A549 (cell line): Measurements from ENCODE around the gene PCDHA1. TPM values are rescaled to one million over a fixed set of nuclear protein-coding genes. Genes with fewer than 3 reads are reported as not detected.

Experiments used
- ATAC-seq, 2 experiments: fragments of 200-7000 bp in 1 of 2; fragments of >200 bp in 1 of 2; cut with Nextera tagmentation in 1 of 2; cut with Tn5 transposase in 1 of 2; 3 replicates each; pipeline versions ENCODE4 v1.8.0 to v1.9.1; 2018 to 2020; ENCODE audit warnings: mild to moderate bottlenecking in 1 of 2, moderate library complexity in 1 of 2
- CTCF ChIA-PET: fragments of 300-600 bp; sonication (Branson Sonifier 250); formaldehyde crosslinking; extraction: SDS; loops from one replicate; lab custom pipeline; 2021; ENCODE audit warnings: antibody characterized with exemption, inconsistent platforms; lab: Yijun Ruan, JAX
- POLR2A ChIA-PET: fragments of 350-600 bp; formaldehyde crosslinking; extraction: SDS; loops from one replicate; lab custom pipeline; 2021; ENCODE audit warnings: antibody characterized with exemption, inconsistent platforms; lab: Yijun Ruan, JAX
- DNase-seq, 2 experiments: peaks; one replicate each; pipeline versions ENCODE4 v3.0.0 to v3.0.0-alpha.2; 2011 to 2016; ENCODE audit warnings: low read depth in 1 of 2, low spot score in 1 of 2
- FAIRE-seq: peaks from 2 replicates; lab custom pipeline; 2011; peaks lifted over from hg19 to GRCh38; lab: Jason Lieb, UNC
- H3K27ac ChIP-seq, 2 experiments: fragments of >200 bp; sonication (Bioruptor Twin); formaldehyde crosslinking; 3 replicates each; pipeline ENCODE4 v1.5.1; 2016 to 2017
- H3K4me1 ChIP-seq: fragments of >200 bp; sonication (Bioruptor Twin); formaldehyde crosslinking; 3 replicates; pipeline ENCODE4 v1.6.1; 2016
- H3K4me2 ChIP-seq: fragments of >200 bp; sonication (Bioruptor Twin); formaldehyde crosslinking; 3 replicates; pipeline ENCODE4 v1.6.1; 2016
- H3K4me3 ChIP-seq: fragments of >200 bp; sonication (Bioruptor Twin); formaldehyde crosslinking; 3 replicates; pipeline ENCODE4 v1.5.1; 2016
- H3K9me3 ChIP-seq: fragments of >200 bp; sonication (Bioruptor Twin); formaldehyde crosslinking; 3 replicates; pipeline ENCODE4 v1.6.1; 2016
- BCL3 ChIP-seq: fragments of >200 bp; sonication (Bioruptor Twin); formaldehyde crosslinking; IDR thresholded peaks from 3 replicates; pipeline ENCODE4 v1.6.1; 2016
- CEBPB ChIP-seq, 2 experiments: fragments of >200 bp in 1 of 2; sonication (Bioruptor Twin) in 1 of 2; formaldehyde crosslinking in 1 of 2; IDR thresholded peaks; 2 replicates each; pipeline ENCODE4 v1.6.1; 2012 to 2016
- E2F6 ChIP-seq: IDR thresholded peaks from 2 replicates; pipeline ENCODE4 v1.6.1; 2012; ENCODE audit warnings: low read depth, borderline replicate concordance
- ESRRA ChIP-seq: fragments of 150-350 bp; IDR thresholded peaks from 2 replicates; pipeline ENCODE4 v1.6.1; 2014; ENCODE audit warnings: mild to moderate bottlenecking, low read length, borderline replicate concordance
- FOSB ChIP-seq: fragments of 250-450 bp; sonication (Bioruptor Pico); IDR thresholded peaks from 2 replicates; pipeline ENCODE4 v1.5.0; 2020; ENCODE audit warnings: mild to moderate bottlenecking, moderate library complexity
- FOSL2 ChIP-seq, 2 experiments: fragments of 450-650 bp in 1 of 2; fragments of >200 bp in 1 of 2; sonication (Bioruptor Twin) in 1 of 2; formaldehyde crosslinking; IDR thresholded peaks; 2 replicates each; pipeline versions ENCODE4 v1.5.0 to v1.6.1; 2016 to 2020; ENCODE audit warnings: mild to moderate bottlenecking in 1 of 2, moderate library complexity in 1 of 2
- GATA3 ChIP-seq: IDR thresholded peaks from 2 replicates; pipeline ENCODE4 v1.6.1; 2012; ENCODE audit warnings: borderline replicate concordance
- HES2 ChIP-seq: fragments of >200 bp; sonication (Bioruptor Twin); formaldehyde crosslinking; IDR thresholded peaks from 2 replicates; pipeline ENCODE4 v1.6.1; 2016
- HMGXB4 ChIP-seq: fragments of 250-450 bp; sonication (Bioruptor Pico); IDR thresholded peaks from 2 replicates; pipeline ENCODE4 v1.5.0; 2021; ENCODE audit warnings: mild to moderate bottlenecking, moderate library complexity, borderline replicate concordance
- JUN ChIP-seq, 2 experiments: fragments of >200 bp; sonication (Bioruptor Twin); formaldehyde crosslinking; IDR thresholded peaks; 2 replicates in 1 of 2; 3 replicates in 1 of 2; pipeline ENCODE4 v1.6.1; 2016 to 2017
- MAFK ChIP-seq: fragments of 450-650 bp; IDR thresholded peaks from 2 replicates; pipeline ENCODE4 v1.6.1; 2014; ENCODE audit not compliant: partially characterized antibody
- MYC ChIP-seq: IDR thresholded peaks from 2 replicates; pipeline ENCODE4 v1.6.1; 2012; ENCODE audit warnings: mild to moderate bottlenecking, inconsistent platforms, low read length, improper control_type of control experiment, borderline replicate concordance
- NPAS2 ChIP-seq: fragments of 250-450 bp; sonication (Bioruptor Pico); IDR thresholded peaks from 2 replicates; pipeline ENCODE4 v1.8.0; 2022; ENCODE audit warnings: mild to moderate bottlenecking, moderate library complexity, borderline replicate concordance
- NR3C1 ChIP-seq: fragments of >200 bp; sonication (Bioruptor Twin); formaldehyde crosslinking; IDR thresholded peaks from 3 replicates; pipeline ENCODE4 v1.6.1; 2017
- PBX3 ChIP-seq: IDR thresholded peaks from 2 replicates; pipeline ENCODE4 v1.6.1; 2012
- POLR2AphosphoS2 ChIP-seq: conservative IDR thresholded peaks from 2 replicates; pipeline ENCODE4 v1.6.1; 2012; ENCODE audit warnings: low read length, improper control_type of control experiment, inconsistent platforms
- RAD21 ChIP-seq, 2 experiments: fragments of >200 bp in 1 of 2; sonication (Bioruptor Twin) in 1 of 2; formaldehyde crosslinking in 1 of 2; IDR thresholded peaks in 1 of 2; conservative IDR thresholded peaks in 1 of 2; 2 replicates in 1 of 2; 3 replicates in 1 of 2; pipeline ENCODE4 v1.6.1; 2012 to 2018; ENCODE audit warnings: inconsistent platforms in 1 of 2
- RNF2 ChIP-seq: fragments of 200-600 bp; sonication (generic); IDR thresholded peaks from 2 replicates; pipeline ENCODE4 v1.6.1; 2016; ENCODE audit warnings: low read depth, mild to moderate bottlenecking, antibody characterized with exemption, moderate library complexity, borderline replicate concordance
- TFCP2L1 ChIP-seq: fragments of 250-450 bp; sonication (Bioruptor Pico); IDR thresholded peaks from 2 replicates; pipeline ENCODE4 v1.5.0; 2021; ENCODE audit warnings: mild to moderate bottlenecking
- WGBS: methylation state at CpG from one replicate; pipeline ENCODE4 v1.1.6; 2017; ENCODE audit errors: missing lambda C conversion rate; 5-methylcytosine and 5-hydroxymethylcytosine counted together
- polyA plus RNA-seq, 4 experiments: library from polyadenylated mRNA; depleted of rRNA in 3 of 4; stranded (reverse); fragments of >200 nt; fragmentation: RNase III in 1 of 4; extraction: RNeasy Plus Mini Kit Qiagen cat#74134 plus additional on column Dnase treatment in 1 of 4; gene quantifications; 2 replicates in 3 of 4; 3 replicates in 1 of 4; pipeline ENCODE4 v1.2.3, GENCODE V29; 2011 to 2017

PCDHA1 gene
- polyA plus RNA-seq, 2 of the 4 experiments (the other 2 are of a cell fraction): 0.13 to 0.52 TPM

GRCh38 chr5:140982083-140982716 is 196.3 kb downstream of the PCDHA1 start:
- FAIRE-seq: no peak
- H3K27ac ChIP-seq: no peak overlapping the region
- no peak for ATAC-seq
- ChIA-PET CTCF (no interaction called here), POLR2A (no interaction called here)
- peaks cover 7% of the 10 kb centered on the region; the same call in 2 of the 3 replicates for H3K4me1 ChIP-seq
- H3K9me3 ChIP-seq: no peaks in the 10 kb centered on the region
- no peak for TF ChIP-seq MAFK
- no peak for TF ChIP-seq HES2
- TF ChIP-seq CEBPB (IDR thresholded peaks at IDR 0.05): no peak
- no peak for TF ChIP-seq HMGXB4 (CRISPR knock-in tag)
- TF ChIP-seq PBX3: no peak
- TF ChIP-seq, all 56 proteins: peak for 0
- H3K4me3 ChIP-seq: no peak overlapping the region
- WGBS: 63% methylated on average over 5 of the region's 5 CpGs
- H3K4me2 ChIP-seq: no peak overlapping the region
- no peak for DNase-seq

GRCh38 chr5:140986117-140986521 is 200.2 kb downstream of the PCDHA1 start:
- WGBS: 46% methylated on average over 3 of the region's 3 CpGs
- CTCF ChIA-PET: no interaction called here
- DNase-seq (no peak), ATAC-seq (no peak), FAIRE-seq (no peak)
- no peak overlapping the region for H3K4me3 ChIP-seq
- no peaks in the 10 kb centered on the region; the same call in 2 of the 3 replicates for H3K4me1 ChIP-seq
- POLR2A ChIA-PET: no interaction called here
- no peak overlapping the region for H3K27ac ChIP-seq
- TF ChIP-seq NPAS2 (no peak), TFCP2L1 (CRISPR knock-in tag) (no peak), FOSB (CRISPR knock-in tag) (no peak), PBX3 (no peak), POLR2AphosphoS2 (no peak), BCL3 (no peak), E2F6 (no peak), MAFK (no peak), RNF2 (no peak), MYC (no peak), NR3C1 (no peak), ESRRA (no peak), RAD21 (conservative IDR thresholded peaks at IDR 0.05 in 1 of 2, IDR thresholded peaks at IDR 0.05 in 1 of 2) (no peak), FOSL2 (IDR thresholded peaks at IDR 0.05) (no peak), FOSL2 (CRISPR knock-in tag; IDR thresholded peaks at IDR 0.05) (no peak), GATA3 (no peak), JUN (IDR thresholded peaks at IDR 0.05) (no peak)
- H3K4me2 ChIP-seq: no peak overlapping the region
- H3K9me3 ChIP-seq: no peaks in the 10 kb centered on the region
